Measurements from ENCODE around the gene ACTL6A. TPM values are rescaled to one million over a fixed set of nuclear protein-coding genes. Genes with fewer than 3 reads are reported as not detected.

ACTL6A gene
- total RNA-seq, 1 experiment from 2014 or later, result 61.9 TPM

DNA sequence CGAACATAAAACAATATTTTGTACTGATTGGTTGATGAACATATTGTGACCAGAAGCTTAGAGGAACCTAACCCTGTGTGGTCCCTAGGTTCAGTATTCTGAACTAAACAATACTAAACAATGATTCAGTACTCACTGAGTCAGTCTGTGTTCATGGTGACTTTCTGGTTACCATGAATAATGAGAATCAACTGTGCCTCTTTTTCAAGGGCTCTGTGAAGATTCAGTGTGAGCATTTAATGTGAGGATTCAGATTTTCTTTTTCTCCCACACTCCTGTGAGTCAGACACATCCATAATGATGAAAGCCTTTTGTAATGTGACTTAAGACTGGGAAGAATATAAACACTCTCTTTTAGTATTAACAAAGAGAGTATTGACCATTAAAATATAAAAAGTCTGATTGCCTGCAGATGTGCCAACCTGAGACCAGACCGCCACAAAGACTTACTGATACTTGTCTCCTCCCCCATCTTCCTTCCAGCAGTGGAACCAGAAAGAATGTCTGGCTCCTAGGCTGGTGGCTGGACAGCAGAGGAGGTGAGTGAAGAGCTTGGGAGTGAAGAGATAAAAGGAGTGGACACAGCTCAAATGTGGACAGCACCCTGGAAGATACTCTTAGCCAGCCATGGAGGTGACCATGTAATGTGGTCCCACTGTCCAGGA lies 17.6 kb upstream of the ACTL6A start:
- H4K20me1 ChIP-seq (ENCODE audit: insufficient read depth), result no peaks in the 10 kb centered on the region
- intact Hi-C loops (cut with micrococcal nuclease), result no loop called here
- no peak for ATAC-seq
- ChIA-PET POLR2A (no interaction called here), RAD21 (ENCODE audit: low non-redundant PET in 1 of 2, low total read pairs in 2 of 2, uncharacterized antibody in 2 of 2, unreplicated experiment in 2 of 2) (no interaction called here), CTCF (no interaction called here)
- no peak overlapping the region for H3K4me3 ChIP-seq (replicated peaks in 1 of 2; ENCODE audit: low read depth in 1 of 2, low read length in 2 of 2)
- no peak overlapping the region for H3K27ac ChIP-seq (ENCODE audit: low read depth, low read length)
- no peaks in the 10 kb centered on the region for H3K27me3 ChIP-seq (ENCODE audit: insufficient read depth, low read length)
- H3K9me2 ChIP-seq (ENCODE audit: insufficient read depth), result no peaks in the 10 kb centered on the region
- no peaks in the 10 kb centered on the region for H3K9me3 ChIP-seq (ENCODE audit: control insufficient read depth in 1 of 2, insufficient read depth in 1 of 2, low read depth in 1 of 2, low read length in 2 of 2)
- no peaks in the 10 kb centered on the region for H3K79me2 ChIP-seq (ENCODE audit: insufficient read depth, low read length)
- TF ChIP-seq POLR2AphosphoS5 (IDR thresholded peaks at IDR 0.05; ENCODE audit: low read depth, low read length), result no peak
- TF ChIP-seq ZNF274 (IDR thresholded peaks at IDR 0.05; ENCODE audit: low read depth, low read length), result no peak
- TF ChIP-seq JUND (IDR thresholded peaks at IDR 0.05), result no peak
- TF ChIP-seq, protein P1, sequence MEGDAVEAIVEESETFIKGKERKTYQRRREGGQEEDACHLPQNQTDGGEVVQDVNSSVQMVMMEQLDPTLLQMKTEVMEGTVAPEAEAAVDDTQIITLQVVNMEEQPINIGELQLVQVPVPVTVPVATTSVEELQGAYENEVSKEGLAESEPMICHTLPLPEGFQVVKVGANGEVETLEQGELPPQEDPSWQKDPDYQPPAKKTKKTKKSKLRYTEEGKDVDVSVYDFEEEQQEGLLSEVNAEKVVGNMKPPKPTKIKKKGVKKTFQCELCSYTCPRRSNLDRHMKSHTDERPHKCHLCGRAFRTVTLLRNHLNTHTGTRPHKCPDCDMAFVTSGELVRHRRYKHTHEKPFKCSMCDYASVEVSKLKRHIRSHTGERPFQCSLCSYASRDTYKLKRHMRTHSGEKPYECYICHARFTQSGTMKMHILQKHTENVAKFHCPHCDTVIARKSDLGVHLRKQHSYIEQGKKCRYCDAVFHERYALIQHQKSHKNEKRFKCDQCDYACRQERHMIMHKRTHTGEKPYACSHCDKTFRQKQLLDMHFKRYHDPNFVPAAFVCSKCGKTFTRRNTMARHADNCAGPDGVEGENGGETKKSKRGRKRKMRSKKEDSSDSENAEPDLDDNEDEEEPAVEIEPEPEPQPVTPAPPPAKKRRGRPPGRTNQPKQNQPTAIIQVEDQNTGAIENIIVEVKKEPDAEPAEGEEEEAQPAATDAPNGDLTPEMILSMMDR (IDR thresholded peaks at IDR 0.05 in 2 of 3, conservative IDR thresholded peaks at IDR 0.05 in 1 of 3; ENCODE audit: borderline replicate concordance in 1 of 3, insufficient read depth in 1 of 3, low read depth in 2 of 3, low read length in 2 of 3), result no peak
- TF ChIP-seq ZFX (IDR thresholded peaks at IDR 0.05), result no peak
- no peak for TF ChIP-seq YY1 (IDR thresholded peaks at IDR 0.05; ENCODE audit: extremely low read depth, insufficient replicate concordance, low read depth, low read length)
- TF ChIP-seq, protein P2, sequence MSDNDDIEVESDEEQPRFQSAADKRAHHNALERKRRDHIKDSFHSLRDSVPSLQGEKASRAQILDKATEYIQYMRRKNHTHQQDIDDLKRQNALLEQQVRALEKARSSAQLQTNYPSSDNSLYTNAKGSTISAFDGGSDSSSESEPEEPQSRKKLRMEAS (IDR thresholded peaks at IDR 0.05), result no peak
- TF ChIP-seq, protein P3, sequence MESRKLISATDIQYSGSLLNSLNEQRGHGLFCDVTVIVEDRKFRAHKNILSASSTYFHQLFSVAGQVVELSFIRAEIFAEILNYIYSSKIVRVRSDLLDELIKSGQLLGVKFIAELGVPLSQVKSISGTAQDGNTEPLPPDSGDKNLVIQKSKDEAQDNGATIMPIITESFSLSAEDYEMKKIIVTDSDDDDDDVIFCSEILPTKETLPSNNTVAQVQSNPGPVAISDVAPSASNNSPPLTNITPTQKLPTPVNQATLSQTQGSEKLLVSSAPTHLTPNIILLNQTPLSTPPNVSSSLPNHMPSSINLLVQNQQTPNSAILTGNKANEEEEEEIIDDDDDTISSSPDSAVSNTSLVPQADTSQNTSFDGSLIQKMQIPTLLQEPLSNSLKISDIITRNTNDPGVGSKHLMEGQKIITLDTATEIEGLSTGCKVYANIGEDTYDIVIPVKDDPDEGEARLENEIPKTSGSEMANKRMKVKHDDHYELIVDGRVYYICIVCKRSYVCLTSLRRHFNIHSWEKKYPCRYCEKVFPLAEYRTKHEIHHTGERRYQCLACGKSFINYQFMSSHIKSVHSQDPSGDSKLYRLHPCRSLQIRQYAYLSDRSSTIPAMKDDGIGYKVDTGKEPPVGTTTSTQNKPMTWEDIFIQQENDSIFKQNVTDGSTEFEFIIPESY (IDR thresholded peaks at IDR 0.05; ENCODE audit: extremely low read depth, insufficient replicate concordance, low read length), result no peak
- no peak for TF ChIP-seq SIN3A (IDR thresholded peaks at IDR 0.05; ENCODE audit: low read depth)
- no peak for TF ChIP-seq POLR2A (IDR thresholded peaks at IDR 0.05; ENCODE audit: borderline replicate concordance, extremely low read depth, insufficient read depth, insufficient read length)
- no peak for TF ChIP-seq TCF7L2 (IDR thresholded peaks at IDR 0.05; ENCODE audit: borderline replicate concordance, extremely low read depth, insufficient read depth, insufficient read length)
- no peak for TF ChIP-seq ELF1 (IDR thresholded peaks at IDR 0.05; ENCODE audit: borderline replicate concordance, low read depth)
- TF ChIP-seq, protein P4, sequence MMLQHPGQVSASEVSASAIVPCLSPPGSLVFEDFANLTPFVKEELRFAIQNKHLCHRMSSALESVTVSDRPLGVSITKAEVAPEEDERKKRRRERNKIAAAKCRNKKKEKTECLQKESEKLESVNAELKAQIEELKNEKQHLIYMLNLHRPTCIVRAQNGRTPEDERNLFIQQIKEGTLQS (IDR thresholded peaks at IDR 0.05), result no peak
- TF ChIP-seq EGR1 (IDR thresholded peaks at IDR 0.05; ENCODE audit: low read depth), result no peak
- TF ChIP-seq EZH2phosphoT487 (IDR thresholded peaks at IDR 0.05; ENCODE audit: borderline replicate concordance), result no peak
- BruUV-seq (replicated peaks), result no TSS peak
- no peak overlapping the region for H3K9ac ChIP-seq (ENCODE audit: low read length)
- no peaks in the 10 kb centered on the region for H3K4me1 ChIP-seq (ENCODE audit: control insufficient read depth in 1 of 2, insufficient read depth in 2 of 2, low read length in 2 of 2)
- no peaks in the 10 kb centered on the region for H3K36me3 ChIP-seq (ENCODE audit: control insufficient read depth in 1 of 2, insufficient read depth in 2 of 2, low read length in 2 of 2)
- H3K4me2 ChIP-seq (ENCODE audit: low read length), result no peak overlapping the region
- no peak overlapping the region for H2AFZ ChIP-seq (ENCODE audit: low read depth, low read length, poor library complexity, severe bottlenecking)
- no peak for DNase-seq (ENCODE audit: low read depth, low spot score)

All from HCT116 (cell line).